Colonic mucosa (tissue), 4 donors: Measurements from ENCODE around the gene EVL. TPM values are rescaled to one million over a fixed set of nuclear protein-coding genes. Genes with fewer than 3 reads are reported as not detected.

Experiments used
- DNase-seq: peaks from one replicate; pipeline ENCODE4 v3.0.0-alpha.2; 2020
- H3K27ac ChIP-seq: fragments of 200-600 bp; one replicate; pipeline ENCODE4 v1.8.0; 2021
- H3K27me3 ChIP-seq: fragments of 200-600 bp; one replicate; pipeline ENCODE4 v1.8.0; 2021
- H3K36me3 ChIP-seq: fragments of 200-600 bp; one replicate; pipeline ENCODE4 v1.8.0; 2021
- H3K4me1 ChIP-seq: fragments of 200-600 bp; one replicate; pipeline ENCODE4 v1.8.0; 2021; ENCODE audit warnings: mild to moderate bottlenecking
- H3K4me3 ChIP-seq: fragments of 200-600 bp; one replicate; pipeline ENCODE4 v1.8.0; 2021
- H3K9ac ChIP-seq, 2 donors: one replicate each; pipeline ENCODE4 v1.7.0; 2013; ENCODE audit warnings: control low read depth in 2 of 2, low read depth in 2 of 2, low read length in 2 of 2
- H3K9me3 ChIP-seq: fragments of 200-600 bp; one replicate; pipeline ENCODE4 v1.8.0; 2021
- CTCF ChIP-seq: fragments of 200-600 bp; IDR thresholded peaks from one replicate; pipeline ENCODE4 v1.8.0; 2022; ENCODE audit warnings: antibody characterized with exemption, mild to moderate bottlenecking
- intact Hi-C: fragments of 100-400 bp; cut with DNase I; formaldehyde crosslinking; loops from one replicate; pipeline ENCODE4 v1.14.1; 2022
- total RNA-seq, 2 donors: library from RNA; stranded (reverse); fragmentation: NEBNext Ultra II Directional in 1 of 2; extraction: Animal tissue kit (Norgen Biotek cat#: 25700) in 1 of 2; gene quantifications; one replicate each; pipeline ENCODE4 v1.2.1, GENCODE V29; 2021
- donor health status: healthy.
- donor health status: DM: no; HTN: no; CAD: no.
- donor health status: DM: no; HTN: no; CAD: no.

EVL gene
- total RNA-seq, 2 donors from 2014 or later, result 13.7 to 15.4 TPM

GRCh38 chr14:100150932-100151587 is 85.8 kb downstream of the EVL start:
- no peak for TF ChIP-seq CTCF
- H3K9me3 ChIP-seq, result no peaks in the 10 kb centered on the region
- H3K9ac ChIP-seq, result peak overlapping the region; percentile 19 to 74
- H3K27ac ChIP-seq, result peak overlapping the region; percentile 36
- intact Hi-C loops, result no loop called here
- no peak overlapping the region for H3K4me3 ChIP-seq
- no peaks in the 10 kb centered on the region for H3K27me3 ChIP-seq
- peak; percentile 58 for DNase-seq
- H3K36me3 ChIP-seq, result no peaks in the 10 kb centered on the region
- H3K4me1 ChIP-seq, result peaks cover 19% of the 10 kb centered on the region

- TF ChIP-seq CTCF, result no peak
- H3K4me1 ChIP-seq, result peaks cover 13% of the 10 kb centered on the region
- H3K4me3 ChIP-seq, result no peak overlapping the region
- intact Hi-C loops, result no loop called here
- no peak overlapping the region for H3K27ac ChIP-seq
- no peak for DNase-seq
- H3K27me3 ChIP-seq, result no peaks in the 10 kb centered on the region
- H3K9me3 ChIP-seq, result no peaks in the 10 kb centered on the region
- no peak overlapping the region for H3K9ac ChIP-seq
- H3K36me3 ChIP-seq, result no peaks in the 10 kb centered on the region
Measured at GRCh38 chr14:100152091-100152490, 86.9 kb downstream of the EVL start.

GRCh38 chr14:100153560-100153959 is 88.3 kb downstream of the EVL start:
- no peaks in the 10 kb centered on the region for H3K9me3 ChIP-seq
- no peak for TF ChIP-seq CTCF
- no peak overlapping the region for H3K4me3 ChIP-seq
- H3K9ac ChIP-seq, result no peak overlapping the region
- no peak overlapping the region for H3K27ac ChIP-seq
- intact Hi-C loops, result no loop called here
- peaks cover 11% of the 10 kb centered on the region for H3K4me1 ChIP-seq
- peaks cover 2% of the 10 kb centered on the region for H3K27me3 ChIP-seq
- H3K36me3 ChIP-seq, result no peaks in the 10 kb centered on the region
- no peak for DNase-seq

- TF ChIP-seq CTCF, result peak; percentile 61
- peak; percentile 69 for DNase-seq
- H3K9me3 ChIP-seq, result no peaks in the 10 kb centered on the region
- peaks cover 14% of the 10 kb centered on the region for H3K27me3 ChIP-seq
- H3K27ac ChIP-seq, result peak overlapping the region; percentile 84
- peaks cover 5% of the 10 kb centered on the region for H3K4me1 ChIP-seq
- H3K9ac ChIP-seq, result peak overlapping the region in 1 of 2 donors; percentile 71
- no peaks in the 10 kb centered on the region for H3K36me3 ChIP-seq
- intact Hi-C loops, result no loop called here
- H3K4me3 ChIP-seq, result no peak overlapping the region
Measured at GRCh38 chr14:100155049-100155621, 89.9 kb downstream of the EVL start.

GRCh38 chr14:100155756-100156616 is 90.8 kb downstream of the EVL start:
- H3K27ac ChIP-seq, result peak overlapping the region; percentile 84
- peaks cover 5% of the 10 kb centered on the region for H3K4me1 ChIP-seq
- intact Hi-C loops, result no loop called here
- no peaks in the 10 kb centered on the region for H3K36me3 ChIP-seq
- H3K9me3 ChIP-seq, result no peaks in the 10 kb centered on the region
- peaks cover 14% of the 10 kb centered on the region for H3K27me3 ChIP-seq
- H3K4me3 ChIP-seq, result no peak overlapping the region
- TF ChIP-seq CTCF, result no peak
- H3K9ac ChIP-seq, result peak overlapping the region; percentile 33 to 71
- DNase-seq, result peak; percentile 88
